Endothelial cell of umbilical vein (primary cell): ENCODE data around the gene PID1.

ENCODE experiments used
- CTCF ChIP-seq, 2 donors: IDR thresholded peaks; 1 replicate in 1 of 2; 2 replicates in 1 of 2; pipeline ENCODE4 v1.5.1; 2011; ENCODE audit warnings: low read length in 2 of 2, mild to moderate bottlenecking in 2 of 2, moderate library complexity in 2 of 2, control low read depth in 1 of 2, inconsistent platforms in 1 of 2, low read depth in 1 of 2; ENCODE audit not compliant: insufficient read depth in 1 of 2; ENCODE audit errors: extremely low read depth in 1 of 2
- FOS ChIP-seq: IDR thresholded peaks from 2 replicates; pipeline ENCODE4 v1.6.1; 2011; ENCODE audit warnings: mild to moderate bottlenecking, low read length, moderate library complexity, borderline replicate concordance; ENCODE audit not compliant: insufficient read depth
- MAX ChIP-seq: IDR thresholded peaks from 2 replicates; pipeline ENCODE4 v1.6.1; 2011; ENCODE audit not compliant: insufficient read depth, insufficient read length
- POLR2A ChIP-seq: IDR thresholded peaks from 2 replicates; pipeline ENCODE4 v1.6.1; 2012; ENCODE audit warnings: low read depth, mild to moderate bottlenecking, control low read depth, low read length

GRCh38 chr2:229088517-229088913, 182.6 kb downstream of the PID1 start:
- TF ChIP-seq POLR2A (no peak), CTCF (IDR thresholded peaks at IDR 0.05; ENCODE audit: extremely low read depth in 1 of 2, insufficient read depth in 1 of 2, low read depth in 1 of 2, low read length in 2 of 2) (no peak), FOS (no peak), MAX (no peak)
